ENCODE measurements around the gene PDZD8.

The PDZD8 gene

GRCh38 chr10:117313641-117314040 is 61.6 kb downstream of the PDZD8 start:
- no peaks in the 10 kb centered on the region; the same call in 1 of the 2 replicates for H3F3A ChIP-seq (ENCODE audit: insufficient read depth, low read length)
- no peak overlapping the region for H2AFZ ChIP-seq (ENCODE audit: low read length)
- H3K9me2 ChIP-seq (ENCODE audit: low read depth, low read length): no peaks in the 10 kb centered on the region
- no peak overlapping the region for H3K4me3 ChIP-seq (ENCODE audit: low read depth, low read length, poor library complexity, severe bottlenecking)
- TF ChIP-seq EZH2 (IDR thresholded peaks at IDR 0.05; ENCODE audit: borderline replicate concordance, low read length): no peak
- TF ChIP-seq, protein P1, sequence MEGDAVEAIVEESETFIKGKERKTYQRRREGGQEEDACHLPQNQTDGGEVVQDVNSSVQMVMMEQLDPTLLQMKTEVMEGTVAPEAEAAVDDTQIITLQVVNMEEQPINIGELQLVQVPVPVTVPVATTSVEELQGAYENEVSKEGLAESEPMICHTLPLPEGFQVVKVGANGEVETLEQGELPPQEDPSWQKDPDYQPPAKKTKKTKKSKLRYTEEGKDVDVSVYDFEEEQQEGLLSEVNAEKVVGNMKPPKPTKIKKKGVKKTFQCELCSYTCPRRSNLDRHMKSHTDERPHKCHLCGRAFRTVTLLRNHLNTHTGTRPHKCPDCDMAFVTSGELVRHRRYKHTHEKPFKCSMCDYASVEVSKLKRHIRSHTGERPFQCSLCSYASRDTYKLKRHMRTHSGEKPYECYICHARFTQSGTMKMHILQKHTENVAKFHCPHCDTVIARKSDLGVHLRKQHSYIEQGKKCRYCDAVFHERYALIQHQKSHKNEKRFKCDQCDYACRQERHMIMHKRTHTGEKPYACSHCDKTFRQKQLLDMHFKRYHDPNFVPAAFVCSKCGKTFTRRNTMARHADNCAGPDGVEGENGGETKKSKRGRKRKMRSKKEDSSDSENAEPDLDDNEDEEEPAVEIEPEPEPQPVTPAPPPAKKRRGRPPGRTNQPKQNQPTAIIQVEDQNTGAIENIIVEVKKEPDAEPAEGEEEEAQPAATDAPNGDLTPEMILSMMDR (IDR thresholded peaks at IDR 0.05; ENCODE audit: low read length): no peak
- no peak overlapping the region for H3K9ac ChIP-seq (ENCODE audit: low read length)
- no peak overlapping the region for H3K27ac ChIP-seq (ENCODE audit: low read depth, low read length, poor library complexity, severe bottlenecking)
- H3K9me3 ChIP-seq (ENCODE audit: low read length): no peaks in the 10 kb centered on the region
- no peak overlapping the region for H3K4me2 ChIP-seq (ENCODE audit: low read length)
- H4K20me1 ChIP-seq (ENCODE audit: insufficient read depth, low read length): no peaks in the 10 kb centered on the region
- H3K79me2 ChIP-seq (ENCODE audit: insufficient read depth, low read length): no peaks in the 10 kb centered on the region
- H3K27me3 ChIP-seq (ENCODE audit: insufficient read depth, low read length): no peaks in the 10 kb centered on the region
- peaks cover 6% of the 10 kb centered on the region; the same call in 1 of the 2 replicates for H3K36me3 ChIP-seq (ENCODE audit: insufficient read depth, low read length)
- no peaks in the 10 kb centered on the region for H3K4me1 ChIP-seq (ENCODE audit: insufficient read depth, low read length, severe bottlenecking)

GRCh38 chr10:117312430-117312829 is 62.8 kb downstream of the PDZD8 start:
- no peak overlapping the region for H3K9ac ChIP-seq (ENCODE audit: low read length)
- no peaks in the 10 kb centered on the region for H3K9me3 ChIP-seq (ENCODE audit: low read length)
- no peaks in the 10 kb centered on the region for H3K4me1 ChIP-seq (ENCODE audit: insufficient read depth, low read length, severe bottlenecking)
- H3K4me2 ChIP-seq (ENCODE audit: low read length): no peak overlapping the region
- H3K27me3 ChIP-seq (ENCODE audit: insufficient read depth, low read length): no peaks in the 10 kb centered on the region
- H3K27ac ChIP-seq (ENCODE audit: low read depth, low read length, poor library complexity, severe bottlenecking): no peak overlapping the region
- H3K36me3 ChIP-seq (ENCODE audit: insufficient read depth, low read length): peaks cover 6% of the 10 kb centered on the region; the same call in 1 of the 2 replicates
- H3K4me3 ChIP-seq (ENCODE audit: low read depth, low read length, poor library complexity, severe bottlenecking): no peak overlapping the region
- no peaks in the 10 kb centered on the region for H4K20me1 ChIP-seq (ENCODE audit: insufficient read depth, low read length)
- H2AFZ ChIP-seq (ENCODE audit: low read length): no peak overlapping the region
- H3K9me2 ChIP-seq (ENCODE audit: low read depth, low read length): no peaks in the 10 kb centered on the region
- no peaks in the 10 kb centered on the region for H3F3A ChIP-seq (ENCODE audit: insufficient read depth, low read length)
- TF ChIP-seq EZH2 (IDR thresholded peaks at IDR 0.05; ENCODE audit: borderline replicate concordance, low read length): no peak
- TF ChIP-seq, protein P1 (IDR thresholded peaks at IDR 0.05; ENCODE audit: low read length): no peak
- H3K79me2 ChIP-seq (ENCODE audit: insufficient read depth, low read length): no peaks in the 10 kb centered on the region

DNA sequence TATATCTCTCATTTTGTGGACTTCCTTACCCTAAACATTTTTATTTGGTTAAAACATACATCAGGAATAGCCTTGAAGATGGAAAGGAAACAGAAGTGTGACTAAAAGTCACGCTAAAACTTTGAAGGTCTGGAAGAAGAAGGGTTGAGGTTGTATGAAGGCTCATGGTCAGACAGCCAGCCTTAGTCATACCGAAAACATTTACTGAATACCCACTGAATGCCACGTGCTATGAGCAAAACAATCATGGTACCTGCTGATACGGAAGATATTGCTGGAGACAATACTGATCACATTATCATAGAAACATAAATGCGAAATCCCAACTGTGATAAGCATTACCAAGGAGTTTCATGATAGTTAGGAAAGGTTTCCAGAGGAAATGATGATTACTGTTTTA is 64.0 kb downstream of the PDZD8 start:
- no peak overlapping the region for H3K4me2 ChIP-seq (ENCODE audit: low read length)
- no peaks in the 10 kb centered on the region for H4K20me1 ChIP-seq (ENCODE audit: insufficient read depth, low read length)
- no peak overlapping the region for H2AFZ ChIP-seq (ENCODE audit: low read length)
- H3K27ac ChIP-seq (ENCODE audit: low read depth, low read length, poor library complexity, severe bottlenecking): no peak overlapping the region
- H3K9ac ChIP-seq (ENCODE audit: low read length): no peak overlapping the region
- peaks cover 3% of the 10 kb centered on the region; the same call in 1 of the 2 replicates for H3F3A ChIP-seq (ENCODE audit: insufficient read depth, low read length)
- no peaks in the 10 kb centered on the region for H3K79me2 ChIP-seq (ENCODE audit: insufficient read depth, low read length)
- no peaks in the 10 kb centered on the region for H3K9me3 ChIP-seq (ENCODE audit: low read length)
- H3K4me1 ChIP-seq (ENCODE audit: insufficient read depth, low read length, severe bottlenecking): no peaks in the 10 kb centered on the region
- peaks cover 6% of the 10 kb centered on the region; the same call in 1 of the 2 replicates for H3K36me3 ChIP-seq (ENCODE audit: insufficient read depth, low read length)
- no peaks in the 10 kb centered on the region for H3K9me2 ChIP-seq (ENCODE audit: low read depth, low read length)
- no peaks in the 10 kb centered on the region for H3K27me3 ChIP-seq (ENCODE audit: insufficient read depth, low read length)
- H3K4me3 ChIP-seq (ENCODE audit: low read depth, low read length, poor library complexity, severe bottlenecking): no peak overlapping the region
- TF ChIP-seq EZH2 (IDR thresholded peaks at IDR 0.05; ENCODE audit: borderline replicate concordance, low read length): no peak
- TF ChIP-seq, protein P1 (IDR thresholded peaks at IDR 0.05; ENCODE audit: low read length): no peak

Measured in OCI-LY1 (cell line).